ENCODE data around the gene HADH. TPM values are rescaled to one million over a fixed set of nuclear protein-coding genes. Genes with fewer than 3 reads are reported as not detected.

HADH gene
- total RNA-seq, 1 experiment from 2014 or later, result 10.8 TPM

GRCh38 chr4:107972605-107973004 is 17.1 kb upstream of the HADH start:
- ATAC-seq, result no peak
- Histone ChIP-seq H2AFZ (ENCODE audit: low read length) (no peak overlapping the region), H4K20me1 (ENCODE audit: low read length) (no peaks in the 10 kb centered on the region), H3K9me3 (ENCODE audit: low read length) (no peaks in the 10 kb centered on the region), H3K4me2 (ENCODE audit: low read length) (no peak overlapping the region), H3K79me2 (ENCODE audit: low read length) (no peaks in the 10 kb centered on the region), H3K36me3 (ENCODE audit: low read depth, low read length) (no peaks in the 10 kb centered on the region), H3K9me2 (replicated peaks; ENCODE audit: low read length) (no peaks in the 10 kb centered on the region), H3K27me3 (ENCODE audit: low read length) (no peaks in the 10 kb centered on the region), H3K27ac (ENCODE audit: low read length) (no peak overlapping the region), H3F3A (ENCODE audit: low read length, unreplicated experiment) (no peaks in the 10 kb centered on the region), H3K4me1 (ENCODE audit: insufficient read depth, low read length) (no peaks in the 10 kb centered on the region), H3K4me3 (ENCODE audit: low read length) (no peak overlapping the region), H3K9ac (ENCODE audit: low read length) (no peak overlapping the region)
- CTCF ChIA-PET, result no interaction called here
- no peak for DNase-seq
- no TSS peak for BruUV-seq (replicated peaks)
- intact Hi-C loops (cut with micrococcal nuclease), result no loop called here
- POLR2A ChIA-PET (ENCODE audit: unreplicated experiment), result no interaction called here
- TF ChIP-seq CTCF (conservative IDR thresholded peaks at IDR 0.05; ENCODE audit: low read depth, low read length) (no peak), EZH2 (IDR thresholded peaks at IDR 0.05; ENCODE audit: low read length, unreplicated experiment) (no peak), EZH2phosphoT487 (IDR thresholded peaks at IDR 0.05; ENCODE audit: borderline replicate concordance, low read length) (no peak)

GRCh38 chr4:107974523-107974922 is 15.2 kb upstream of the HADH start:
- no peak overlapping the region for H3K4me3 ChIP-seq (ENCODE audit: low read length)
- no peaks in the 10 kb centered on the region for H4K20me1 ChIP-seq (ENCODE audit: low read length)
- H3K4me1 ChIP-seq (ENCODE audit: insufficient read depth, low read length), result no peaks in the 10 kb centered on the region
- H3K36me3 ChIP-seq (ENCODE audit: low read depth, low read length), result no peaks in the 10 kb centered on the region
- no peak for DNase-seq
- no TSS peak for BruUV-seq (replicated peaks)
- no peaks in the 10 kb centered on the region for H3K27me3 ChIP-seq (ENCODE audit: low read length)
- CTCF ChIA-PET, result no interaction called here
- H3K27ac ChIP-seq (ENCODE audit: low read length), result no peak overlapping the region
- no peak for ATAC-seq
- no peak for TF ChIP-seq EZH2phosphoT487 (IDR thresholded peaks at IDR 0.05; ENCODE audit: borderline replicate concordance, low read length)
- TF ChIP-seq CTCF (conservative IDR thresholded peaks at IDR 0.05; ENCODE audit: low read depth, low read length), result no peak
- TF ChIP-seq EZH2 (IDR thresholded peaks at IDR 0.05; ENCODE audit: low read length, unreplicated experiment), result no peak
- H3K9me3 ChIP-seq (ENCODE audit: low read length), result no peaks in the 10 kb centered on the region
- H2AFZ ChIP-seq (ENCODE audit: low read length), result no peak overlapping the region
- no peaks in the 10 kb centered on the region for H3K79me2 ChIP-seq (ENCODE audit: low read length)
- no peak overlapping the region for H3K4me2 ChIP-seq (ENCODE audit: low read length)
- H3F3A ChIP-seq (ENCODE audit: low read length, unreplicated experiment), result no peaks in the 10 kb centered on the region
- POLR2A ChIA-PET (ENCODE audit: unreplicated experiment), result no interaction called here
- intact Hi-C loops (cut with micrococcal nuclease), result no loop called here
- H3K9ac ChIP-seq (ENCODE audit: low read length), result no peak overlapping the region
- H3K9me2 ChIP-seq (replicated peaks; ENCODE audit: low read length), result no peaks in the 10 kb centered on the region

- H4K20me1 ChIP-seq (ENCODE audit: low read length), result no peaks in the 10 kb centered on the region
- no peaks in the 10 kb centered on the region for H3K9me3 ChIP-seq (ENCODE audit: low read length)
- no TSS peak for BruUV-seq (replicated peaks)
- CTCF ChIA-PET, result no interaction called here
- TF ChIP-seq EZH2 (IDR thresholded peaks at IDR 0.05; ENCODE audit: low read length, unreplicated experiment), result no peak
- no peak for TF ChIP-seq CTCF (conservative IDR thresholded peaks at IDR 0.05; ENCODE audit: low read depth, low read length)
- no peak for TF ChIP-seq EZH2phosphoT487 (IDR thresholded peaks at IDR 0.05; ENCODE audit: borderline replicate concordance, low read length)
- H3K4me2 ChIP-seq (ENCODE audit: low read length), result no peak overlapping the region
- no peaks in the 10 kb centered on the region for H3K9me2 ChIP-seq (replicated peaks; ENCODE audit: low read length)
- no peak overlapping the region for H3K9ac ChIP-seq (ENCODE audit: low read length)
- no peaks in the 10 kb centered on the region for H3F3A ChIP-seq (ENCODE audit: low read length, unreplicated experiment)
- H3K4me3 ChIP-seq (ENCODE audit: low read length), result no peak overlapping the region
- no peak overlapping the region for H3K27ac ChIP-seq (ENCODE audit: low read length)
- H3K27me3 ChIP-seq (ENCODE audit: low read length), result no peaks in the 10 kb centered on the region
- H3K36me3 ChIP-seq (ENCODE audit: low read depth, low read length), result no peaks in the 10 kb centered on the region
- no peak for ATAC-seq
- H3K4me1 ChIP-seq (ENCODE audit: insufficient read depth, low read length), result no peaks in the 10 kb centered on the region
- no peaks in the 10 kb centered on the region for H3K79me2 ChIP-seq (ENCODE audit: low read length)
- no peak overlapping the region for H2AFZ ChIP-seq (ENCODE audit: low read length)
- intact Hi-C loops (cut with micrococcal nuclease), result no loop called here
- no peak for DNase-seq
- POLR2A ChIA-PET (ENCODE audit: unreplicated experiment), result no interaction called here
Measured at GRCh38 chr4:107977482-107977881, 12.2 kb upstream of the HADH start.
